Measurements from ENCODE around the gene PRKAR1A. TPM values are rescaled to one million over a fixed set of nuclear protein-coding genes. Genes with fewer than 3 reads are reported as not detected.

PRKAR1A gene
- total RNA-seq, 2 experiments from 2014 or later, result 200 to 203 TPM

DNA sequence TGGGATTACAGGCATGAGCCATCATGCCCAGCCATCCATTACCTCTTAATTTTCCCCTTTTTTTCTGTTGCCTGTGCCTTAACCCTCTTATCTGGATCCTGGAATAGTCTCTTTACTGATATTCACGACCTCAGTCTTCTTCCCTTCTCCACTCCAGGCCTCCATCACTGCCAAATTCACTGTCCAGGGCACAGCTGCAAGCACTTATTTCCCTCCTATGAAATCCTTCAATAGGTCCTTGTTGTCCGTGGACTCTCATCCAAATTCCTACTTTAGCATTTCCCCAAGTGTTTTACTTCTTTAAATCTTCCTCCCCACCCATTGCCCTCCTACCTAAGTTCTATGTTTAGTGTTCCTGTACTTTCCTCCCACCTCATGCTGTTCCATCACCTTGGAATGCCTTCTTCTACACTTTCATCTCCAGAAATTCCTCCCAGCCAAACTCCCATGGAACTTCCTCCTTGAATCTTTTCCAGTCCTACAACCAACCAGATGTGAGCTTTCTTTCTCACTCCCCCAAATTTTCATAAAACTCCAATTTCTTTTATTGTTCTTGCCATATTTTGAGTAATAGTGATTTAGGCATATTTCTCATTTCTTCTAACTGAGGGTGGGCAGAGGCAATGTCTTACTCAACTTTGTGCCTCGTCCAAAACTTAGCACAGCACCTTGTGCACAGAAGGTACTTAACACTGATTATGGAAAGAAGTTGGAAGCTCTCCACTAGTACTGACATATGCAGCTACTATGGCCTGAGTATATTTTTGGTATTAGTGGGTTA lies 53.6 kb downstream of the PRKAR1A start:
- Mint-ChIP-seq H3K4me1 (no peaks in the 10 kb centered on the region), H3K4me3 (no peak overlapping the region), H3K27ac (no peak overlapping the region), H3K27me3 (peaks cover 16% of the 10 kb centered on the region), H3K9me3 (no peaks in the 10 kb centered on the region), H3K36me3 (ENCODE audit: low read depth) (no peaks in the 10 kb centered on the region)
- ChIA-PET CTCF (no interaction called here), POLR2A (no interaction called here)
- DNase-seq, result no peak

DNA sequence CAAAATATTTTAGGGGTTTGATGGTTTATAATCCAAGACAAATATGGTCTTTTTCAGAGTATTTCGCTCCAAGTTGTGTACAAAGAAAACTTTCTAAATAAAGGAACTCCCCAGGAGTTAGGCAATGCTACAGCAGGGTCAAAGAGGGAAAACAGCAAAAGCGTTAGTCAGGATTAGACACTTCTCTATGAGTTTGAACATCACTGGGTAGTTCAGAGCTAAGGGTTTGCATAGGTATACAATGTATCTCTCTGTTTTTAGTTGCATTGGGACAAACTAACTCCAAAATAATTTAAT lies 54.2 kb downstream of the PRKAR1A start:
- Mint-ChIP-seq H3K27ac (no peak overlapping the region), H3K36me3 (ENCODE audit: low read depth) (no peaks in the 10 kb centered on the region), H3K4me1 (no peaks in the 10 kb centered on the region), H3K27me3 (peaks cover 16% of the 10 kb centered on the region), H3K4me3 (no peak overlapping the region), H3K9me3 (no peaks in the 10 kb centered on the region)
- POLR2A ChIA-PET, result no interaction called here
- no peak for DNase-seq
- CTCF ChIA-PET, result no interaction called here

GRCh38 chr17:68567035-68567434 lies 54.8 kb downstream of the PRKAR1A start:
- Mint-ChIP-seq H3K4me1 (no peaks in the 10 kb centered on the region), H3K9me3 (no peaks in the 10 kb centered on the region)
- CTCF ChIA-PET, result no interaction called here

GRCh38 chr17:68567581-68567980 lies 55.4 kb downstream of the PRKAR1A start:
- H3K4me3 Mint-ChIP-seq, result no peak overlapping the region
- DNase-seq, result no peak
- H3K9me3 Mint-ChIP-seq, result no peaks in the 10 kb centered on the region
- H3K4me1 Mint-ChIP-seq, result no peaks in the 10 kb centered on the region
- no peaks in the 10 kb centered on the region for H3K36me3 Mint-ChIP-seq (ENCODE audit: low read depth)
- ChIA-PET CTCF (interaction anchor here (1.6 kb wide), 1 partner anchor 26 kb away, joined by 3 read pairs; no protein-coding TSS in a partner anchor), POLR2A (no interaction called here)
- no peak overlapping the region for H3K27ac Mint-ChIP-seq
- H3K27me3 Mint-ChIP-seq, result peaks cover 16% of the 10 kb centered on the region

More at GRCh38 chr17:68567035-68567434, 54.8 kb downstream of the PRKAR1A start:
- POLR2A ChIA-PET, result no interaction called here
- Mint-ChIP-seq H3K36me3 (ENCODE audit: low read depth) (no peaks in the 10 kb centered on the region), H3K27ac (no peak overlapping the region), H3K4me3 (no peak overlapping the region), H3K27me3 (peaks cover 16% of the 10 kb centered on the region)
- no peak for DNase-seq

- Mint-ChIP-seq H3K9me3 (no peaks in the 10 kb centered on the region), H3K4me3 (no peak overlapping the region), H3K27ac (no peak overlapping the region), H3K27me3 (peaks cover 16% of the 10 kb centered on the region), H3K36me3 (ENCODE audit: low read depth) (no peaks in the 10 kb centered on the region), H3K4me1 (no peaks in the 10 kb centered on the region)
- POLR2A ChIA-PET, result no interaction called here
- CTCF ChIA-PET, result interaction anchor here (1.6 kb wide), 1 partner anchor 25 kb away, joined by 3 read pairs; no protein-coding TSS in a partner anchor
- DNase-seq, result no peak
These were observed 56.4 kb downstream of the PRKAR1A start for GRCh38 chr17:68568581-68568980.

GRCh38 chr17:68569346-68569745 lies 57.1 kb downstream of the PRKAR1A start:
- Mint-ChIP-seq H3K36me3 (ENCODE audit: low read depth) (no peaks in the 10 kb centered on the region), H3K4me3 (no peak overlapping the region), H3K27me3 (peaks cover 16% of the 10 kb centered on the region), H3K4me1 (no peaks in the 10 kb centered on the region), H3K27ac (no peak overlapping the region), H3K9me3 (no peaks in the 10 kb centered on the region)
- POLR2A ChIA-PET, result no interaction called here
- DNase-seq, result no peak
- CTCF ChIA-PET, result no interaction called here

- Mint-ChIP-seq H3K4me1 (no peaks in the 10 kb centered on the region), H3K9me3 (no peaks in the 10 kb centered on the region), H3K27ac (no peak overlapping the region), H3K36me3 (ENCODE audit: low read depth) (no peaks in the 10 kb centered on the region), H3K27me3 (peaks cover 15% of the 10 kb centered on the region), H3K4me3 (no peak overlapping the region)
- ChIA-PET POLR2A (no interaction called here), CTCF (no interaction called here)
- no peak for DNase-seq
These were observed 58.3 kb downstream of the PRKAR1A start for GRCh38 chr17:68570526-68570925.

GRCh38 chr17:68572138-68572842 lies 60.1 kb downstream of the PRKAR1A start:
- Mint-ChIP-seq H3K27ac (no peak overlapping the region), H3K36me3 (ENCODE audit: low read depth) (no peaks in the 10 kb centered on the region), H3K9me3 (no peaks in the 10 kb centered on the region), H3K27me3 (peaks cover 4% of the 10 kb centered on the region), H3K4me3 (no peak overlapping the region), H3K4me1 (no peaks in the 10 kb centered on the region)
- POLR2A ChIA-PET, result no interaction called here
- DNase-seq, result no peak
- CTCF ChIA-PET, result no interaction called here

- no peak overlapping the region for H3K4me3 Mint-ChIP-seq
- H3K36me3 Mint-ChIP-seq (ENCODE audit: low read depth), result no peaks in the 10 kb centered on the region
- ChIA-PET CTCF (interaction anchor here (0.5 kb wide), 1 partner anchor 1840 kb away, joined by 3 read pairs; no protein-coding TSS in a partner anchor), POLR2A (no interaction called here)
- peaks cover 4% of the 10 kb centered on the region for H3K27me3 Mint-ChIP-seq
- H3K27ac Mint-ChIP-seq, result no peak overlapping the region
- no peaks in the 10 kb centered on the region for H3K9me3 Mint-ChIP-seq
- no peaks in the 10 kb centered on the region for H3K4me1 Mint-ChIP-seq
- DNase-seq, result no peak
These were observed 61.1 kb downstream of the PRKAR1A start for GRCh38 chr17:68573338-68573737.

DNA sequence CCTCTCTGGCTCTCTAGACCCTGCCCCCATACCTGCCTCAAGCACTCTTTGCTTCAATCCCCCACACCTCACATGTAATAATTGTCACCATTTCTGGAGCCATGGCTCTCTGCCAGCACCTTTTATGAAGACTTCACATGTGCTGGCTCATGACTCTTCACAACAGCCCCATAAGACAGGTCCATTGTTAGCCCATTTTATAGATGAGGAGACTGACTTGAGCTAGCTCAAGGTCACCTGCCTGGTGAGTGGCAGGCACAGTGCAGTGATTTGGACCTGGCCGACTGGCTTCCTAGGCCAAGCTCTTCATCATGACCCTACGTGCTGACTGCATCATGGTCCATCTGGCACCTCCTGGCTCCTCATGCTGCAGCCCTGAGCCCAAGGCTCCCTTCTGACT lies 63.9 kb downstream of the PRKAR1A start:
- POLR2A ChIA-PET, result no interaction called here
- H3K4me1 Mint-ChIP-seq, result no peaks in the 10 kb centered on the region
- H3K9me3 Mint-ChIP-seq, result no peaks in the 10 kb centered on the region
- DNase-seq, result no peak
- no peak overlapping the region for H3K27ac Mint-ChIP-seq
- H3K4me3 Mint-ChIP-seq, result no peak overlapping the region
- CTCF ChIA-PET, result interaction anchor here (0.8 to 1.0 kb wide), 2 partner anchors 12 to 29 kb away, joined by 3 read pairs; no protein-coding TSS in a partner anchor
- no peaks in the 10 kb centered on the region for H3K36me3 Mint-ChIP-seq (ENCODE audit: low read depth)
- peaks cover 7% of the 10 kb centered on the region for H3K27me3 Mint-ChIP-seq

GRCh38 chr17:68576811-68577496 lies 64.7 kb downstream of the PRKAR1A start:
- Mint-ChIP-seq H3K27me3 (peaks cover 7% of the 10 kb centered on the region), H3K4me1 (no peaks in the 10 kb centered on the region), H3K27ac (no peak overlapping the region), H3K4me3 (no peak overlapping the region), H3K9me3 (no peaks in the 10 kb centered on the region), H3K36me3 (ENCODE audit: low read depth) (no peaks in the 10 kb centered on the region)
- ChIA-PET CTCF (interaction anchor here (1.0 kb wide), 1 partner anchor 28 kb away, joined by 3 read pairs; no protein-coding TSS in a partner anchor), POLR2A (no interaction called here)
- DNase-seq, result no peak

GRCh38 chr17:68577497-68577821 lies 65.2 kb downstream of the PRKAR1A start:
- CTCF ChIA-PET, result no interaction called here
- H3K36me3 Mint-ChIP-seq (ENCODE audit: low read depth), result no peaks in the 10 kb centered on the region
- peaks cover 7% of the 10 kb centered on the region for H3K27me3 Mint-ChIP-seq
- no peaks in the 10 kb centered on the region for H3K9me3 Mint-ChIP-seq
- POLR2A ChIA-PET, result no interaction called here
- no peak for DNase-seq
- H3K4me1 Mint-ChIP-seq, result no peaks in the 10 kb centered on the region
- no peak overlapping the region for H3K27ac Mint-ChIP-seq
- no peak overlapping the region for H3K4me3 Mint-ChIP-seq

GRCh38 chr17:68578236-68578635 lies 66.0 kb downstream of the PRKAR1A start:
- H3K27me3 Mint-ChIP-seq, result peaks cover 7% of the 10 kb centered on the region
- H3K4me3 Mint-ChIP-seq, result no peak overlapping the region
- H3K27ac Mint-ChIP-seq, result no peak overlapping the region
- no peaks in the 10 kb centered on the region for H3K36me3 Mint-ChIP-seq (ENCODE audit: low read depth)
- ChIA-PET POLR2A (no interaction called here), CTCF (no interaction called here)
- DNase-seq, result no peak
- H3K4me1 Mint-ChIP-seq, result no peaks in the 10 kb centered on the region
- H3K9me3 Mint-ChIP-seq, result no peaks in the 10 kb centered on the region
